Endothelial cell of umbilical vein (primary cell): Measurements from ENCODE around the gene EEF1G. TPM values are rescaled to one million over a fixed set of nuclear protein-coding genes. Genes with fewer than 3 reads are reported as not detected.

Experiments used
- BruUV-seq: library from RNA; stranded (reverse); fragments of 400-500 nt; replicated peaks from 2 replicates; lab custom pipeline; 2021; lab: Mats Ljungman, UMichigan
- CTCF ChIA-PET: fragments of 300-600, 350-600 bp; sonication (Branson Sonifier 250); formaldehyde crosslinking; loops from one replicate; lab custom pipeline; 2021; ENCODE audit warnings: antibody characterized with exemption, inconsistent platforms; lab: Charles Lee
- POLR2A ChIA-PET: fragments of 300-600, 350-600 bp; sonication (Branson Sonifier 250); formaldehyde crosslinking; loops from one replicate; lab custom pipeline; 2021; ENCODE audit warnings: antibody characterized with exemption, inconsistent platforms; lab: Charles Lee
- DNase-seq: peaks from one replicate; pipeline ENCODE4 v3.0.0-alpha.2; 2011; ENCODE audit warnings: low read depth, low spot score
- FAIRE-seq: peaks from 2 replicates; lab custom pipeline; 2011; peaks lifted over from hg19 to GRCh38; lab: Jason Lieb, UNC
- H2AFZ ChIP-seq: 2 replicates; pipeline ENCODE4 v1.6.0; 2012; ENCODE audit warnings: low read depth, low read length, control low read depth, inconsistent platforms
- H3K27ac ChIP-seq: 2 replicates; pipeline ENCODE4 v1.5.1; 2011; ENCODE audit warnings: low read depth, mild to moderate bottlenecking, control low read depth, low read length, moderate library complexity; ENCODE audit not compliant: insufficient read depth
- H3K27me3 ChIP-seq, 2 experiments: 2 replicates each; pipeline versions ENCODE4 v1.6.0 to v1.6.1; 2011; ENCODE audit warnings: low read length in 2 of 2, mixed read lengths in 1 of 2; ENCODE audit not compliant: control insufficient read depth in 2 of 2, insufficient read depth in 2 of 2
- H3K36me3 ChIP-seq, 2 experiments: 2 replicates in 1 of 2; 3 replicates in 1 of 2; pipeline ENCODE4 v1.5.1; 2011; ENCODE audit warnings: low read length in 2 of 2, mild to moderate bottlenecking in 1 of 2, moderate library complexity in 1 of 2; ENCODE audit not compliant: control insufficient read depth in 2 of 2, insufficient read depth in 2 of 2; ENCODE audit errors: extremely low read depth in 1 of 2
- H3K4me1 ChIP-seq: 3 replicates; pipeline ENCODE4 v1.5.1; 2011; ENCODE audit warnings: mild to moderate bottlenecking, low read length; ENCODE audit not compliant: control insufficient read depth, insufficient read depth; ENCODE audit errors: extremely low read depth
- H3K4me2 ChIP-seq: 2 replicates; pipeline ENCODE4 v1.6.1; 2011; ENCODE audit warnings: low read length, control low read depth, mixed read lengths; ENCODE audit not compliant: insufficient read depth
- H3K4me3 ChIP-seq, 3 experiments: fragments of 200-600 bp in 1 of 3; sonication (generic), shearing (Covaris generic) in 1 of 3; replicated peaks in 1 of 3; 2 replicates each; pipeline ENCODE4 v1.5.1; 2011 to 2016; ENCODE audit warnings: control low read depth in 3 of 3, low read length in 3 of 3, mild to moderate bottlenecking in 2 of 3, inconsistent platforms in 1 of 3, low read depth in 1 of 3, moderate library complexity in 1 of 3; ENCODE audit not compliant: insufficient read depth in 1 of 3
- H3K79me2 ChIP-seq: 2 replicates; pipeline ENCODE4 v1.6.0; 2012; ENCODE audit warnings: low read length, inconsistent platforms; ENCODE audit not compliant: control insufficient read depth, insufficient read depth
- H3K9ac ChIP-seq: replicated peaks from 2 replicates; pipeline ENCODE3; 2011; ENCODE audit warnings: low read length, control low read depth; ENCODE audit not compliant: insufficient read depth; ENCODE audit errors: extremely low read depth
- H3K9me1 ChIP-seq: replicated peaks from 3 replicates; pipeline ENCODE4 v1.6.0; 2011; ENCODE audit warnings: mild to moderate bottlenecking, low read length; ENCODE audit not compliant: control insufficient read depth, insufficient read depth; ENCODE audit errors: extremely low read depth
- H3K9me3 ChIP-seq: replicated peaks from 2 replicates; pipeline ENCODE4 v1.5.1; 2012; ENCODE audit warnings: low read length, inconsistent platforms; ENCODE audit not compliant: control insufficient read depth, insufficient read depth
- H4K20me1 ChIP-seq: replicated peaks from 2 replicates; pipeline ENCODE3; 2011; ENCODE audit warnings: mild to moderate bottlenecking, low read length; ENCODE audit not compliant: control insufficient read depth, insufficient read depth; ENCODE audit errors: extremely low read depth
- GATA2 ChIP-seq: IDR thresholded peaks from 2 replicates; pipeline ENCODE4 v1.7.0; 2011; ENCODE audit warnings: low read depth, mild to moderate bottlenecking, moderate library complexity, mixed read lengths, low read length; ENCODE audit not compliant: insufficient read length, insufficient read depth
- POLR2A ChIP-seq: IDR thresholded peaks from 2 replicates; pipeline ENCODE4 v1.6.1; 2012; ENCODE audit warnings: low read depth, mild to moderate bottlenecking, control low read depth, low read length
- POLR2AphosphoS5 ChIP-seq: IDR thresholded peaks from 2 replicates; pipeline ENCODE4 v1.6.1; 2012; ENCODE audit warnings: low read depth, mild to moderate bottlenecking, control low read depth, low read length, moderate library complexity; ENCODE audit not compliant: insufficient read depth
- dilution Hi-C: fragments of 300-500 bp; cut with MboI; formaldehyde crosslinking; loops from one replicate; pipeline ENCODE4 v1.15.0; 2019; ENCODE audit warnings: low sequenced_read_pairs; ENCODE audit not compliant: extremely low pct_ligation_motif_present
- intact Hi-C: fragments of 100-400 bp; cut with micrococcal nuclease; formaldehyde crosslinking; loops from one replicate; pipeline ENCODE4 v1.10.0; 2022
- polyA plus RNA-seq, 4 experiments: library from polyadenylated mRNA; depleted of rRNA in 3 of 4; stranded (reverse) in 3 of 4; unstranded in 1 of 4; fragments of >200 nt; gene quantifications; 2 replicates each; pipeline versions ENCODE4 v1.2.1 to v1.2.3, GENCODE V29; 2011 to 2012; ENCODE audit warnings: missing spikeins in 1 of 4
- total RNA-seq: library from RNA; stranded (reverse); gene quantifications from 2 replicates; pipeline ENCODE4 v1.2.3, GENCODE V29; 2021

The EEF1G gene
- total and polyA plus RNA-seq, 2 donors (not counting 3 experiments of a cell fraction or from before 2014, with no cell fraction given): 1,341 to 2,133 TPM

GRCh38 chr11:62601372-62602140 is 27.9 kb upstream of the EEF1G start, which contains the start of gene MTA2:
Gene MTA2, minus strand, starts transcription at chr11:62601865. Its CDS starts 415 bp downstream, at chr11:62601450.
- peak within 1 kb of the TSS; percentile 61 to 98 (median 92) for H3K4me3 ChIP-seq
- H4K20me1 ChIP-seq: no peaks in the 10 kb centered on the region
- dilution Hi-C loops: no loop called here
- FAIRE-seq: peak; percentile 99
- POLR2A ChIA-PET: interaction anchor here (0.6 to 2.1 kb wide), 9 partner anchors 10 to 240 kb away, joined by 4 to 19 read pairs (median 5); partner anchors contain the start of genes B3GAT3, C11orf98, CSKMT and EEF1G
- CTCF ChIA-PET: interaction anchor here (0.5 to 3.8 kb wide), 9 partner anchors 9 to 206 kb away, joined by 3 to 29 read pairs (median 6); partner anchors contain the start of genes B3GAT3, EEF1G, EML3 and GANAB
- peaks cover 12 to 24% of the 10 kb centered on the region in 2 experiments for H3K36me3 ChIP-seq
- BruUV-seq: TSS peak; percentile 51
- no peaks in the 10 kb centered on the region for H3K27me3 ChIP-seq
- peak within 1 kb of the TSS; percentile 89 for H3K9ac ChIP-seq
- peaks cover 19% of the 10 kb centered on the region for H3K4me1 ChIP-seq
- H3K27ac ChIP-seq: peak within 1 kb of the TSS; percentile 54
- H3K9me3 ChIP-seq: no peaks in the 10 kb centered on the region
- no peaks in the 10 kb centered on the region for H3K9me1 ChIP-seq
- peaks cover 41% of the 10 kb centered on the region for H3K79me2 ChIP-seq
- peak within 1 kb of the TSS; percentile 89 for H3K4me2 ChIP-seq
- DNase-seq: peak; percentile 99
- intact Hi-C loops: loop anchor here (1.0 to 2.0 kb wide), 2 partner anchors 11 to 105 kb away; partner anchors contain the start of genes BSCL2, EML3 and GNG3
- TF ChIP-seq GATA2: no peak
- peak; percentile 89 for TF ChIP-seq POLR2AphosphoS5
- TF ChIP-seq POLR2A: peak; percentile 75
- peak within 1 kb of the TSS; percentile 30 for H2AFZ ChIP-seq

GRCh38 chr11:62601122-62601371 is 27.4 kb upstream of the EEF1G start:
- BruUV-seq: no TSS peak
- ChIA-PET POLR2A (interaction anchor here (1.0 to 2.1 kb wide), 5 partner anchors 10 to 240 kb away, joined by 5 to 19 read pairs (median 5); partner anchors contain the start of genes C11orf98, CSKMT, EEF1G and TUT1), CTCF (interaction anchor here (1.0 to 3.8 kb wide), 5 partner anchors 9 to 206 kb away, joined by 3 to 29 read pairs (median 13); partner anchors contain the start of genes B3GAT3, EML3 and TUT1)
- DNase-seq (no peak), FAIRE-seq (no peak)
- Histone ChIP-seq H3K4me2 (no peak overlapping the region), H3K27me3 (no peaks in the 10 kb centered on the region), H4K20me1 (no peaks in the 10 kb centered on the region), H3K79me2 (peaks cover 45% of the 10 kb centered on the region), H2AFZ (no peak overlapping the region), H3K4me1 (peaks cover 19% of the 10 kb centered on the region), H3K27ac (peak overlapping the region; percentile 54), H3K9me1 (no peaks in the 10 kb centered on the region), H3K4me3 (peak overlapping the region; percentile 61 to 98 (median 92)), H3K9me3 (no peaks in the 10 kb centered on the region), H3K9ac (peak overlapping the region; percentile 89), H3K36me3 (peaks cover 16 to 28% of the 10 kb centered on the region in 2 experiments)
- TF ChIP-seq GATA2: no peak
- TF ChIP-seq POLR2A: peak; percentile 52
- intact Hi-C loops (loop anchor here (1.0 to 2.0 kb wide), 2 partner anchors 11 to 106 kb away; partner anchors contain the start of genes BSCL2, EML3 and GNG3), dilution Hi-C loops (no loop called here)
